Measurements from ENCODE around the gene S100A9. TPM values are rescaled to one million over a fixed set of nuclear protein-coding genes. Genes with fewer than 3 reads are reported as not detected.
"Not testable (repeated sequence)": the region's sequence is repeated elsewhere in the genome, so short reads cannot be mapped to it uniquely, and the experiment has no call there.

Gene S100A9
- polyA plus RNA-seq, 4 donors = 57.0 to 509 (median 97.5) TPM

- not testable (repeated sequence) for H3K4me3 ChIP-seq (ENCODE audit: low read depth in 1 of 3, low read length in 3 of 3); FAIRE-seq; H3K27me3 ChIP-seq (ENCODE audit: control insufficient read depth in 3 of 3, insufficient read depth in 3 of 3, low read length in 3 of 3); H3K9me3 ChIP-seq (ENCODE audit: control insufficient read depth in 2 of 2, insufficient read depth in 1 of 2, low read depth in 1 of 2, low read length in 1 of 2); DNase-seq; H3K27ac ChIP-seq (ENCODE audit: low read depth in 1 of 3, low read length in 2 of 3); H3K4me1 ChIP-seq (ENCODE audit: control insufficient read depth in 3 of 3, insufficient read depth in 2 of 3, low read depth in 1 of 3, low read length in 2 of 3); H3K36me3 ChIP-seq (ENCODE audit: control insufficient read depth in 3 of 3, insufficient read depth in 2 of 3, low read depth in 1 of 3, low read length in 3 of 3)
These were observed 41.6 kb upstream of the S100A9 start for GRCh38 chr1:153316013-153316412.

DNA sequence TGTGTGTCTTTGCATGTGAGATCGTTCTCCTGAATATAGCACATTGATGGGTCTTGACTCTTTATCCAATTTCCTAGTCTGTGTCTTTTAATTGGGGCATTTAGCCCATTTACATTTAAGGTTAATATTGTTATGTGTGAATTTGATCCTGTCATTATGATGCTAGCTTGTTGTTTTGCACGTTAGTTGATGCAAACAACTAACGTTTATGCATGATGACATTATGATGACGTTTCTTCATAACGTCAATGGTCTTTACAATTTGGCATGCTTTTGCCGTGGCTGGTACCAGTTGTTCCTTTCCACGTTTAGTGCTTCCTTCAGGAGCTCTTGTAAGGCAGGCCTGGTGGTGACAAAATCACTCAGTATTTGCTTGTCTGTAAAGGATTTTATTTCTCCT lies 39.5 kb upstream of the S100A9 start:
- H3K9me3 ChIP-seq (ENCODE audit: control insufficient read depth in 2 of 2, insufficient read depth in 1 of 2, low read depth in 1 of 2, low read length in 1 of 2); H3K4me1 ChIP-seq (ENCODE audit: control insufficient read depth in 3 of 3, insufficient read depth in 2 of 3, low read depth in 1 of 3, low read length in 2 of 3); DNase-seq; H3K4me3 ChIP-seq (ENCODE audit: low read depth in 1 of 3, low read length in 3 of 3); H3K27ac ChIP-seq (ENCODE audit: low read depth in 1 of 3, low read length in 2 of 3); H3K36me3 ChIP-seq (ENCODE audit: control insufficient read depth in 3 of 3, insufficient read depth in 2 of 3, low read depth in 1 of 3, low read length in 3 of 3); FAIRE-seq; H3K27me3 ChIP-seq (ENCODE audit: control insufficient read depth in 3 of 3, insufficient read depth in 3 of 3, low read length in 3 of 3): not testable (repeated sequence)
- 84 to 89% (median 87%) methylated on average over 7 of the region's 7 CpGs for WGBS, 3 donors

GRCh38 chr1:153322568-153322967 lies 35.1 kb upstream of the S100A9 start:
- peaks cover 0 to 2% (median 0%) of the 10 kb centered on the region in 3 donors for H3K27me3 ChIP-seq (ENCODE audit: control insufficient read depth in 3 of 3, insufficient read depth in 3 of 3, low read length in 3 of 3)
- no peak overlapping the region for H3K27ac ChIP-seq (ENCODE audit: low read depth in 1 of 3, low read length in 2 of 3)
- no peak overlapping the region for H3K4me3 ChIP-seq (ENCODE audit: low read depth in 1 of 3, low read length in 3 of 3)
- FAIRE-seq (no peak), DNase-seq (no peak)
- no peaks in the 10 kb centered on the region for H3K4me1 ChIP-seq (ENCODE audit: control insufficient read depth in 3 of 3, insufficient read depth in 2 of 3, low read depth in 1 of 3, low read length in 2 of 3)
- no peaks in the 10 kb centered on the region for H3K36me3 ChIP-seq (ENCODE audit: control insufficient read depth in 3 of 3, insufficient read depth in 2 of 3, low read depth in 1 of 3, low read length in 3 of 3)
- 0 to 39% (median 0%) methylated on average over 1 of the region's 1 CpG for WGBS, 3 donors
- peaks cover 0 to 9% of the 10 kb centered on the region in 2 donors for H3K9me3 ChIP-seq (ENCODE audit: control insufficient read depth in 2 of 2, insufficient read depth in 1 of 2, low read depth in 1 of 2, low read length in 1 of 2)

GRCh38 chr1:153324912-153325311 lies 32.7 kb upstream of the S100A9 start:
- Histone ChIP-seq H3K4me1 (ENCODE audit: control insufficient read depth in 3 of 3, insufficient read depth in 2 of 3, low read depth in 1 of 3, low read length in 2 of 3) (no peaks in the 10 kb centered on the region), H3K4me3 (ENCODE audit: low read depth in 1 of 3, low read length in 3 of 3) (no peak overlapping the region), H3K27ac (ENCODE audit: low read depth in 1 of 3, low read length in 2 of 3) (no peak overlapping the region), H3K27me3 (ENCODE audit: control insufficient read depth in 3 of 3, insufficient read depth in 3 of 3, low read length in 3 of 3) (peaks cover 0 to 2% (median 0%) of the 10 kb centered on the region in 3 donors), H3K9me3 (ENCODE audit: control insufficient read depth in 2 of 2, insufficient read depth in 1 of 2, low read depth in 1 of 2, low read length in 1 of 2) (peaks cover 0 to 9% of the 10 kb centered on the region in 2 donors), H3K36me3 (ENCODE audit: control insufficient read depth in 3 of 3, insufficient read depth in 2 of 3, low read depth in 1 of 3, low read length in 3 of 3) (no peaks in the 10 kb centered on the region)
- FAIRE-seq (no peak), DNase-seq (no peak)

DNA sequence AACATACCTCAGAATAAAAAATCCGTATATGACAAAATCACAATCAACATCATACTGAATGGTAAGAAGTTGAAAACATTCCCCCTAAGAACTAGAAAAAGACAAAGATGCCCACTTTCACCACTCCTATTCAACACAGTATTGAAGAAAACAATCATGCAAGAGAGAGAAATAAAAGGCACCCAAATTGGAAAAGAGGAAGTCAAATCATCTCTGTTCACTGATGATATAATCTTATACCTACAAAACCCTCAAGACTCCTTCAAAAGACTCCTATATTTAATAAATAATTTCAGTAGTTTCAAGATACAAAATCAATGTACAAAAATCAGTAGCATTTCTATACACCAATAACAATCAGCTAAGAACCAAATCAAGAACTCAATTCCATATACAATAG lies 23.8 kb upstream of the S100A9 start:
- peaks cover 0 to 9% of the 10 kb centered on the region in 2 donors for H3K9me3 ChIP-seq (ENCODE audit: control insufficient read depth in 2 of 2, insufficient read depth in 1 of 2, low read depth in 1 of 2, low read length in 1 of 2)
- no peaks in the 10 kb centered on the region for H3K4me1 ChIP-seq (ENCODE audit: control insufficient read depth in 3 of 3, insufficient read depth in 2 of 3, low read depth in 1 of 3, low read length in 2 of 3)
- H3K4me3 ChIP-seq (ENCODE audit: low read depth in 1 of 3, low read length in 3 of 3) = no peak overlapping the region
- H3K36me3 ChIP-seq (ENCODE audit: control insufficient read depth in 3 of 3, insufficient read depth in 2 of 3, low read depth in 1 of 3, low read length in 3 of 3) = no peaks in the 10 kb centered on the region
- peaks cover 0 to 2% (median 0%) of the 10 kb centered on the region in 3 donors for H3K27me3 ChIP-seq (ENCODE audit: control insufficient read depth in 3 of 3, insufficient read depth in 3 of 3, low read length in 3 of 3)
- no peak overlapping the region for H3K27ac ChIP-seq (ENCODE audit: low read depth in 1 of 3, low read length in 2 of 3)
- no peak for FAIRE-seq
- DNase-seq = no peak
- 83 to 92% (median 91%) methylated on average over 1 of the region's 1 CpG for WGBS, 3 donors

DNA sequence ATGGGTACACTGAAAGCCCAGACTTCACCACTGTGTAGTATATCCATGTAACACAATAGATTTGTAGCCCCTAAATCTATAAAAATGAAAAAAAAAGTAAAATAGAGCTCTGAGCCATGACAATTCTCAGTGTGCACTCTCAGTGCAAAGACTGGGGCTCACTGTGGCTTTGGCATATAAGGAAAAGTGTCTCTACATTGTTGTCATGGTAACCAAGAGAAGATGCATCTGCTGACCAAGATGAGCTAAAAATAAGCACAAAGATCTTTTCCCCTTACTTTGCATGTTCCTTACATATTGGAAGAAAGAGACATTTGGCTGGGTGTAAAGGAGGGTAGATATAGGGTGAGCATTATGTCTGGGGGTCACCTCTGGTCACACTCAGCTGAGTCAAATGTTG lies 21.0 kb upstream of the S100A9 start:
- DNase-seq (no peak), FAIRE-seq (no peak)
- H3K27me3 ChIP-seq (ENCODE audit: control insufficient read depth in 3 of 3, insufficient read depth in 3 of 3, low read length in 3 of 3) = peaks cover 0 to 2% (median 0%) of the 10 kb centered on the region in 3 donors
- H3K4me1 ChIP-seq (ENCODE audit: control insufficient read depth in 3 of 3, insufficient read depth in 2 of 3, low read depth in 1 of 3, low read length in 2 of 3) = no peaks in the 10 kb centered on the region
- H3K4me3 ChIP-seq (ENCODE audit: low read depth in 1 of 3, low read length in 3 of 3) = no peak overlapping the region
- no peaks in the 10 kb centered on the region for H3K36me3 ChIP-seq (ENCODE audit: control insufficient read depth in 3 of 3, insufficient read depth in 2 of 3, low read depth in 1 of 3, low read length in 3 of 3)
- no peak overlapping the region for H3K27ac ChIP-seq (ENCODE audit: low read depth in 1 of 3, low read length in 2 of 3)
- no peaks in the 10 kb centered on the region for H3K9me3 ChIP-seq (ENCODE audit: control insufficient read depth in 2 of 2, insufficient read depth in 1 of 2, low read depth in 1 of 2, low read length in 1 of 2)

DNA sequence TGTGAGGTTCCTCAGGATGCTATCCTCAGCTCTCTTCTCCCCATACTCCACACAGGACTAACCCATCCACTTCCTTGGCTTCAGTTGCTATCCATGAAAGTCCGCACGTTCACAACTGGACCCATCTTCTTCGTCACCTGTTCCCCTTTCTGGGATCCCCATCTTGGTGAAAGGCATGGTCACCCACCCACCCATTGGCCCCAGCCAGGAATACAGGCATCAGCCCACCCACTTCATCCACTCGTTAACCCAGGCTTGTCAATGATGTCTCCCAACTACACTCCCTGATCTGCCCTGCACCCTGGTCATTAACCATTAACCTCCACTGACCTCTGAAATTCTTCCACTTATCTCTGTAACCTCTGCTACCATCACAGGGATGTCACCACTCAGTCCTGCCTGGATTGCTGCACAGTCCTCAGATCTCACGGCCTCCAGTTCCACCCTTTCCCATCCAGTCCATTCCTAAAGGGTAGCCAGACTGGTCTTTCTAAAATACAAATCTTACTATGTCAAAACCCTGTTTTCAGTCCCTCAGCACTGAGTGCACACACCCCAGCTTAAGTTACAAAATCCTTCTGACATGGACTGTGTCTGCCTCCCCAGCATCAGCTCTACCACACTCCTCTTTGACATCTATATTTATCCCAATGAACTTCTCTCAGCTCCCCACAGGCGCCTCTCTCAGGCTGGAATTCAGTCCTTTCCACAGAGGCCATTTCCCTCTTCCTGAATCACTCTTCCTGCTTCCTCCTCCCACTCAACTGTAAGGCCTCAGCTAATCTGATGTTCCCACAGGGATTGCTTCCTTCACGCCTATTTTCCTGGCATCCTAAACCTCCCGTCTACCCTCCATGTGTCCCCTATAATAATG lies 19.4 kb upstream of the S100A9 start:
- H3K27me3 ChIP-seq (ENCODE audit: control insufficient read depth in 3 of 3, insufficient read depth in 3 of 3, low read length in 3 of 3) = peaks cover 0 to 2% (median 0%) of the 10 kb centered on the region in 3 donors
- WGBS, 3 donors = 72 to 78% (median 76%) methylated on average over 8 of the region's 8 CpGs
- DNase-seq (no peak), FAIRE-seq (no peak)
- peaks cover 0 to 2% (median 0%) of the 10 kb centered on the region in 3 donors for H3K4me1 ChIP-seq (ENCODE audit: control insufficient read depth in 3 of 3, insufficient read depth in 2 of 3, low read depth in 1 of 3, low read length in 2 of 3)
- no peaks in the 10 kb centered on the region for H3K9me3 ChIP-seq (ENCODE audit: control insufficient read depth in 2 of 2, insufficient read depth in 1 of 2, low read depth in 1 of 2, low read length in 1 of 2)
- no peak overlapping the region for H3K4me3 ChIP-seq (ENCODE audit: low read depth in 1 of 3, low read length in 3 of 3)
- H3K36me3 ChIP-seq (ENCODE audit: control insufficient read depth in 3 of 3, insufficient read depth in 2 of 3, low read depth in 1 of 3, low read length in 3 of 3) = no peaks in the 10 kb centered on the region
- no peak overlapping the region for H3K27ac ChIP-seq (ENCODE audit: low read depth in 1 of 3, low read length in 2 of 3)

DNA sequence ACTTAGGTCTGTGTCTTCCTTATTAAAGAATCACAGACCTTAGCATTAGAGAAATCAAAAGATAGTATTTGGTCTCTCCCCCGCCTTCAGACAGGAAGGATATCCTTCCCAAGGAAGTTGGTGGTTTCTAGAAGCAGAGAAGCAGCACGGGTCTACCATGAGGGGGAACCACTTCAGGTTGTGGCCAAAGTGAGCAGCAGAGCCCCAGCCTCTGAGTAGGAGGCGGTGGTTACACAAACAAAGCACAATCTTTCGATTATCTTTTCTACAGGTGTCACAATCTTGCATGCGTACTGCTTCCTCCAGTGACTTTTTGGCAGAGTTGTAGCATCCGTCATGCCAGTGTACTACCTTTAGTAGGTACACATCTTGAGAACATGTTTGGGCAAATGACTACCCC lies 17.9 kb upstream of the S100A9 start:
- Histone ChIP-seq H3K27ac (ENCODE audit: low read depth in 1 of 3, low read length in 2 of 3) (no peak overlapping the region), H3K4me3 (ENCODE audit: low read depth in 1 of 3, low read length in 3 of 3) (no peak overlapping the region), H3K4me1 (ENCODE audit: control insufficient read depth in 3 of 3, insufficient read depth in 2 of 3, low read depth in 1 of 3, low read length in 2 of 3) (peaks cover 0 to 13% (median 0%) of the 10 kb centered on the region in 3 donors), H3K27me3 (ENCODE audit: control insufficient read depth in 3 of 3, insufficient read depth in 3 of 3, low read length in 3 of 3) (peaks cover 0 to 2% (median 0%) of the 10 kb centered on the region in 3 donors), H3K9me3 (ENCODE audit: control insufficient read depth in 2 of 2, insufficient read depth in 1 of 2, low read depth in 1 of 2, low read length in 1 of 2) (no peaks in the 10 kb centered on the region), H3K36me3 (ENCODE audit: control insufficient read depth in 3 of 3, insufficient read depth in 2 of 3, low read depth in 1 of 3, low read length in 3 of 3) (no peaks in the 10 kb centered on the region)
- FAIRE-seq (no peak), DNase-seq (no peak)
- 63 to 78% (median 68%) methylated on average over 6 of the region's 6 CpGs for WGBS, 3 donors

GRCh38 chr1:153340356-153340755 lies 17.3 kb upstream of the S100A9 start:
- Histone ChIP-seq H3K4me1 (ENCODE audit: control insufficient read depth in 3 of 3, insufficient read depth in 2 of 3, low read depth in 1 of 3, low read length in 2 of 3) (peaks cover 0 to 18% (median 0%) of the 10 kb centered on the region in 3 donors), H3K36me3 (ENCODE audit: control insufficient read depth in 3 of 3, insufficient read depth in 2 of 3, low read depth in 1 of 3, low read length in 3 of 3) (no peaks in the 10 kb centered on the region), H3K27me3 (ENCODE audit: control insufficient read depth in 3 of 3, insufficient read depth in 3 of 3, low read length in 3 of 3) (peaks cover 0 to 2% (median 0%) of the 10 kb centered on the region in 3 donors), H3K4me3 (ENCODE audit: low read depth in 1 of 3, low read length in 3 of 3) (no peak overlapping the region), H3K27ac (ENCODE audit: low read depth in 1 of 3, low read length in 2 of 3) (no peak overlapping the region), H3K9me3 (ENCODE audit: control insufficient read depth in 2 of 2, insufficient read depth in 1 of 2, low read depth in 1 of 2, low read length in 1 of 2) (no peaks in the 10 kb centered on the region)
- no peak for DNase-seq
- 83 to 93% (median 91%) methylated on average over 10 of the region's 10 CpGs for WGBS, 3 donors
- FAIRE-seq = no peak

Data from small intestine (tissue), 7 donors.